HS-5 (cell line): ENCODE measurements around the gene NUCB1.
A peak's percentile ranks its signal among the peaks of the same experiment; 100 is the strongest.
"Not testable (repeated sequence)": the region's sequence is repeated elsewhere in the genome, so short reads cannot be mapped to it uniquely, and the experiment has no call there.

Experiments
- DNase-seq: peaks from one replicate; pipeline ENCODE4 v3.0.0-alpha.2; 2012; ENCODE audit warnings: low read depth

The NUCB1 gene

DNA sequence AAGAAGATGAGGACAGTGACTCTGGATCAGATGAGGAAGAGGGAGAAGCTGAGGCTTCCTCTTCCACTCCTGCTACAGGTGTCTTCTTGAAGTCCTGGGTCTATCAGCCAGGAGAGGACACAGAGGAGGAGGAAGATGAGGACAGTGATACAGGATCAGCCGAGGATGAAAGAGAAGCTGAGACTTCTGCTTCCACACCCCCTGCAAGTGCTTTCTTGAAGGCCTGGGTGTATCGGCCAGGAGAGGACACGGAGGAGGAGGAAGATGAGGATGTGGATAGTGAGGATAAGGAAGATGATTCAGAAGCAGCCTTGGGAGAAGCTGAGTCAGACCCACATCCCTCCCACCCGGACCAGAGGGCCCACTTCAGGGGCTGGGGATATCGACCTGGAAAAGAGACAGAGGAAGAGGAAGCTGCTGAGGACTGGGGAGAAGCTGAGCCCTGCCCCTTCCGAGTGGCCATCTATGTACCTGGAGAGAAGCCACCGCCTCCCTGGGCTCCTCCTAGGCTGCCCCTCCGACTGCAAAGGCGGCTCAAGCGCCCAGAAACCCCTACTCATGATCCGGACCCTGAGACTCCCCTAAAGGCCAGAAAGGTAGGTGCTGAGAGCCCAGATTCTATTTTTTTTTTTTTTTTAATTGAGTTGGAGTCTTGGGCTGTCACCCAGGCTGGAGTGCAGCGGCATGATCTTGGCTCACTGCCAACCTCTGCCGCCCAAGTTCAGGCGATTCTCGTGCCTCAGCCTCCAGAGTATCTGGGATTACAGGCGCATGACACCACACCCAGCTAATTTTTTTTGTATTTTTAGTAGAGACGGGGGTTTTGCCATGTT lies 25.6 kb upstream of the NUCB1 start:
- peak; percentile 68 for DNase-seq

- not testable (repeated sequence) for DNase-seq
Observed at GRCh38 chr19:48876043-48876981, 23.8 kb upstream of the NUCB1 start.

DNA sequence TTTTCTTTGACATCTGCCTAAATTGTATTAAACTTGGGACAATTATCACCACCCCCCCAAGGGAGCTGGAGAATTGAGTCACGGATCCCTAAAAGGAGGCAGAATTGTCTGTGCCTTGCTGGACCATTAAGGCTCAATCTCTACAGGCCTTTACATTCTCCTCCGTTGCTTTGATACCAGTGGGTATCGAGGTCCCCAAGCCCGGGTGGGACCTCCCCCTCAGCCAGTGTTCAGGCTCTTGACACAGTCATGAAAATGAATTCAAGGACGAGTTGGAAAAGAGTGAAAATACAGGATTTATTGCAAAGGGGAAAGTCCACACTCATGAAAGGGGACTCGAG lies 22.3 kb upstream of the NUCB1 start:
- DNase-seq, result no peak

- DNase-seq, result no peak
Observed at GRCh38 chr19:48878196-48879024, 21.7 kb upstream of the NUCB1 start.

DNA sequence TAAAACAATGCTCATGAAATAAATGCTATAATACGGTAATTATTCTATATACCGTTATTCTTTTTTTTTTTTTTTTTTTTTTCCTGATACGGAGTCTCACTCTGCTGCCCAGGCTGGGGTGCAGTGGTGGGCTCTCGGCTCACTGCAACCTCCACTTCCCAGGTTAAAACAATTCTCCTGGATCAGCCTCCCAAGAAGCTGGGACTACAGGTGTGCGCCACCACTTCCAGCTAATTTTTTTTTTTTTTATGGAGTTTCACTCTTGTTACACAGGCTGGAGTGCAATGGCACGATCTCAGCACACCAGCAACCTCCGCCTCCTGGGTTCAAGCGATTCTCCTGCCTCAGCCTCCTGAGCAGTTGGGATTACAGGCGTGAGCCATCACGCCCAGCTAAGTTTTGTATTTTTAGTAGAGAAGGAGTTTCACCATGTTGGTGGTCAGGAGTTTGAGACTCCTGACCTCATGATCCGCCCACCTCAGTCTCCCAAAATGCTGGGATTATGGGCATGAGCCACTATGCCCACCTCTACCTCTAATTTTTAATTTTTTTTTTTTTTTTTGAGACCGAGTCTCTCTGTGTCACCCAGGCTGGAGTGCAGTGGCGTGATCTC lies 21.0 kb upstream of the NUCB1 start:
- no peak for DNase-seq

- DNase-seq, result not testable (repeated sequence)
Observed at GRCh38 chr19:48879696-48880095, 20.4 kb upstream of the NUCB1 start.

GRCh38 chr19:48881741-48882657 lies 18.1 kb upstream of the NUCB1 start:
- no peak for DNase-seq

GRCh38 chr19:48883726-48884125 lies 16.4 kb upstream of the NUCB1 start:
- no peak for DNase-seq

GRCh38 chr19:48887861-48888612 lies 12.1 kb upstream of the NUCB1 start:
- DNase-seq, result no peak

DNA sequence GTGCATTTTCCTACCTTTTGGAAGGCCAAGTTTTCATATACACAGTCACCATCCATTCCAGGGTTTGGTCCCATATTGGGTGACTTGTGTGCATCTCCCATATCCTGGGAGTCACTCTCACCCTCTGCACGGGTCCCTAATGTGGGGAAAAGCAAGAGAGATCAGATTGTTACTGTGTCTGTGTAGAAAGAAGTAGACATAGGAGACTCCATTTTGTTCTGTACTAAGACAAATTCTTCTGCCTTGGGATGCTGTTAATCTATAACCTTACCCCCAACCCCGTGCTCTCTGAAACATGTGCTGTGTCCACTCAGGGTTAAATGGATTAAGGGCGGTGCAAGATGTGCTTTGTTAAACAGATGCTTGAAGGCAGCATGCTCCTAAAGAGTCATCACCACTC lies 10.6 kb upstream of the NUCB1 start:
- not testable (repeated sequence) for DNase-seq

DNA sequence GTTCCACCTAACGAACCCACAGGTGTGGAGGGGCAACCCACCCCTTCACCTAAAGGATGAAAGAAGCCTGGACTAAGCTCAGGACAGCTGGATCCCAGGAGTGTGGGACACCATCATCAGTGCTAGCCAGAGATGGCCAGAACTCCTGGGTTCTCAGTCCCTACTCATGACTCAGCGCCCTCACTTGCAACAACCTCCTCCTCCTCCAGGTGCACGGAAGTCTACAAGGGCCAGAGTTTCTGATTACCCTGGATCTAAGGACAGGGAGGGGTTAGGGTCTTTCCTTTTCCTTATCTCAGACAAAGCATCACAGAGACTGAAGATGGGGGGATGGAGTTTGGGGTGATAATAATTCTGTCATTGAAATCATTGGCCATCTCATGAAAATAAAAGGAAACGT lies 9.6 kb upstream of the NUCB1 start:
- no peak for DNase-seq

DNA sequence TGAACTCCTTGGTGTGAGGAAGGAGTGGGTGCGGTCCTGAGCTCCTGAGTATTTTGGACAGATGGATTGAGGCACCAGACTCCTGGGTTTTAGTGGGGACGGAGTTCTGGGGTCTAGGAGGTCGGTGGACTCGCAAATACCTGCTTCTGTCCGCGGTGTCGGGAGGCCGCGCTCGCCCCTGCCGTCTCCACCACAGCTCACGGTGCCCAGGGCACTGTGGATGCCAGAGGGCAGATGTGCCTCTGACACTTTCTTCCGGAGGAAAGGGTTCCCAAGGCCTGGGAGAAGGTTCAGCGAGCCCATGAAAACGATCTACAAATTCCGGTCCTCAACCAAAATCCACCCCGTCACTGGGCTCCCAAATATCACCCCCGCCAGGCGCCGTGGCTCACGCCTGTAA lies 4.9 kb upstream of the NUCB1 start:
- no peak for DNase-seq

- no peak for DNase-seq
Observed at GRCh38 chr19:48896191-48896720, 3.9 kb upstream of the NUCB1 start.

DNA sequence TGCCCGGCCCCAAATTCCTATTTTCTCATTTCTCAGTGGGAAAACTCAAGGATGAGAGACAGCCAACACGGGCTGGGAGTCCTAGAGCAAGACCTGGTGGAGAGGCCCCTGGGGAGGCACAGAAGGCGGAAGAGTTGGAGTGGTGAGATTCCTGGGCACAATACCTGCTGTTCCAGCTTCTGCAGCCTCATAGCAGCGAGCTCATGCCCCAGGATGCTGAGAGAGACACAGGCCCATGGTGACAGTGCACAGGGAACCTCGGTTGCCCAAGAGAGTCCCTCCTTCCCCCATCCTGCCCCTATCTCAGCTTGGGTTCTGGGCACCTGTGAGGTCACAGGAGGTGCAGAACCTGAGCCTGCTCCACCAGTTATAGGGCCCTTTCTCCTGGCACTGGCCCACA lies 2.9 kb upstream of the NUCB1 start:
- DNase-seq, result no peak

- DNase-seq, result not testable (repeated sequence)
Observed at GRCh38 chr19:48899386-48899749, 744 bp upstream of the NUCB1 start.

DNA sequence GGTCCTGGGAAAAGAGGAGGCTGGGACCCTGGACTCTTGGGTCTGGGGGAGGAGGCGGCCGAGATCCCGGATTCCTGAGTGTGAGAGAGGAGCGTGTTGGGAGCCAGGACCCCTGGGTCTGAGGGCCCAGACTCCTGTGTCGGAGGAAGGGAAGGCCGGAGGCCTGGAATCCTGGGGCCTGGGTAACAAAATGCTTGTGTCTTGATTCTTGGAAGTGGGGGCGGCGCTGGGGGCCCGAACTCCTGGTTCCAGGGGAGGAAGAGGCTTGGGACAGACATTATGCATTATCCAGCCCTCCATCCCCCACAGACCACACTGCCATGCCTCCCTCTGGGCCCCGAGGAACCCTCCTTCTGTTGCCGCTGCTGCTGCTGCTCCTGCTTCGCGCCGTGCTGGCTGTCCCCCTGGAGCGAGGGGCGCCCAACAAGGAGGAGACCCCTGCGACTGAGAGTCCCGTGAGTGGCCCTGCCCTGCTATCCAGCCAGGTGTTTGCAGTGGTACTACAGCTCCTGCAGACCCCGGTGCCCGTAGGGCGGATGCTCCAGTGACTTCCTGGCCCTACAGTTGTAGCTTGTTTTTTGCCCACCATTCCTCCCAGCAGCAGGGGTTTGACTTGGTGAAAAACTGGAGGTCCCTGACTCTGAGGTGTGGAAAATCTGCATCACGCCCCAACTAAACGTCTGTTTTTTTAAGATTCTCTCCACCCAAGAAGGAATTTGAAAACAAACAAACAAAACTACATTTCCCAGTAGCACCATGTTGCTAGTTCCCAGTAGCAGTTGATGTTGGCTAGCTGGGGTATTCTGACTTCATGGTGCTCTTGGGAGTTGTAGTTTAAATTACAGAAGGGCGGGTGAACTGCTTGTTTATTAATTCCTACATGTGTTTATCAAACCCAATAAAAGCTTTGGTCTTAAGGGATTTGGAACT lies 630 bp downstream of the NUCB1 start:
- DNase-seq, result no peak

- not testable (repeated sequence) for DNase-seq
Observed at GRCh38 chr19:48902291-48902690, 2.2 kb downstream of the NUCB1 start.

DNA sequence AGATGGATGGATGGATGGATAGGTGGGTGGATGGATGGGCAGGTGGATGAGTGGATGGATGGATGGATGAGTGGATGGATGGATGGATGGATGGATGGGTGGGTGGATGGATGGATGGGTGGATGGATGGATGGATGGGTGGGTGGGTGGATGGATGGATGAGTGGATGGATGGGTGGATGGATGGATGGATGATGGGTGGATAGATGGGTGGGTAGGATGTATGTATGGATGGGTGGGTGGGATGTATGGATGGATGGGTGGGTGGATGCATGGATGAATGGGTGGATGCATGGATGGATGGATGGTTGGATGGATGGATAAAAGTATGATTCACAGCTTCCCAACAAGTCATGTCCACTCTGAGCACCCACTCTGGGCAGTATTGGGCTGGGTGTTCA lies 3.7 kb downstream of the NUCB1 start:
- DNase-seq, result not testable (repeated sequence)

- DNase-seq, result no peak
Observed at GRCh38 chr19:48905664-48906063, 5.6 kb downstream of the NUCB1 start.
